ENCODE measurements around the gene CRELD2.

DNA sequence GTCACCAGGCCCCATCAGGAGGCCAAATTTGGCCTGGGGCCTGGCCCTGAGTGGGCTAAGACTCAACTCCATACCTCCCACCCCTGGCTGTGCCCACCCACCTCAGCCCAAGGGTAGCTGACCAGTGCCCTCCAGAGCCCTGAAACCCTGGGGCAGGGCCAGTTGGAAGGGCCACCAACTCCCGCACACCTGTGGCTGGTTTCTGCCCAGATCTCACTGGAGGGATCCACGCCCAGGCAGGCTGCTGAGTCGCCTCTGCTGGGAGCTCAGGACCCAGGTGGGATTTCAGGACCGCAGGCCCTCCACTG is 33.2 kb downstream of the CRELD2 start:
- TF ChIP-seq, protein P1, sequence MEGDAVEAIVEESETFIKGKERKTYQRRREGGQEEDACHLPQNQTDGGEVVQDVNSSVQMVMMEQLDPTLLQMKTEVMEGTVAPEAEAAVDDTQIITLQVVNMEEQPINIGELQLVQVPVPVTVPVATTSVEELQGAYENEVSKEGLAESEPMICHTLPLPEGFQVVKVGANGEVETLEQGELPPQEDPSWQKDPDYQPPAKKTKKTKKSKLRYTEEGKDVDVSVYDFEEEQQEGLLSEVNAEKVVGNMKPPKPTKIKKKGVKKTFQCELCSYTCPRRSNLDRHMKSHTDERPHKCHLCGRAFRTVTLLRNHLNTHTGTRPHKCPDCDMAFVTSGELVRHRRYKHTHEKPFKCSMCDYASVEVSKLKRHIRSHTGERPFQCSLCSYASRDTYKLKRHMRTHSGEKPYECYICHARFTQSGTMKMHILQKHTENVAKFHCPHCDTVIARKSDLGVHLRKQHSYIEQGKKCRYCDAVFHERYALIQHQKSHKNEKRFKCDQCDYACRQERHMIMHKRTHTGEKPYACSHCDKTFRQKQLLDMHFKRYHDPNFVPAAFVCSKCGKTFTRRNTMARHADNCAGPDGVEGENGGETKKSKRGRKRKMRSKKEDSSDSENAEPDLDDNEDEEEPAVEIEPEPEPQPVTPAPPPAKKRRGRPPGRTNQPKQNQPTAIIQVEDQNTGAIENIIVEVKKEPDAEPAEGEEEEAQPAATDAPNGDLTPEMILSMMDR (IDR thresholded peaks at IDR 0.05; ENCODE audit: low read length): no peak
- TF ChIP-seq EZH2 (optimal IDR thresholded peaks at IDR 0.05; ENCODE audit: low read depth, low read length) (no peak), EZH2phosphoT487 (IDR thresholded peaks at IDR 0.05; ENCODE audit: low read length) (no peak)

Measured in MM.1S (cell line).